GM06990 (cell line): ENCODE measurements around the gene BICC1.

Source experiments
- DNase-seq: peaks from one replicate; pipeline ENCODE4 v3.0.0-alpha.2; 2011; ENCODE audit not compliant: insufficient read length; ENCODE audit errors: extremely low read depth
- H3K27me3 ChIP-seq: replicated peaks from 2 replicates; pipeline ENCODE4 v1.6.0; 2011; ENCODE audit warnings: low read length; ENCODE audit not compliant: control insufficient read depth, insufficient read depth
- H3K36me3 ChIP-seq: 2 replicates; pipeline ENCODE4 v1.5.1; 2011; ENCODE audit warnings: low read length; ENCODE audit not compliant: control insufficient read depth, insufficient read depth
- H3K4me3 ChIP-seq: replicated peaks from 2 replicates; pipeline ENCODE4 v1.5.1; 2011; ENCODE audit warnings: low read depth, mild to moderate bottlenecking, control low read depth, low read length
- CTCF ChIP-seq: IDR thresholded peaks from 2 replicates; pipeline ENCODE4 v1.5.1; 2011; ENCODE audit warnings: low read length, control low read depth, mild to moderate bottlenecking, inconsistent platforms; ENCODE audit not compliant: insufficient read depth, poor library complexity, severe bottlenecking

Gene BICC1

GRCh38 chr10:58833771-58834561, 321.3 kb downstream of the BICC1 start:
- Histone ChIP-seq H3K4me3 (no peak overlapping the region), H3K27me3 (no peaks in the 10 kb centered on the region), H3K36me3 (no peaks in the 10 kb centered on the region)
- TF ChIP-seq CTCF: no peak
- no peak for DNase-seq

GRCh38 chr10:58836176-58836700, 323.6 kb downstream of the BICC1 start:
- Histone ChIP-seq H3K27me3 (no peaks in the 10 kb centered on the region; the same call in 1 of the 2 replicates), H3K4me3 (no peak overlapping the region), H3K36me3 (no peaks in the 10 kb centered on the region)
- DNase-seq: no peak
- no peak for TF ChIP-seq CTCF

- no peak for TF ChIP-seq CTCF
- Histone ChIP-seq H3K4me3 (no peak overlapping the region), H3K36me3 (no peaks in the 10 kb centered on the region), H3K27me3 (no peaks in the 10 kb centered on the region; the same call in 1 of the 2 replicates)
- no peak for DNase-seq
Measured at GRCh38 chr10:58836991-58837575, 324.4 kb downstream of the BICC1 start.

GRCh38 chr10:58837826-58838225, 325.2 kb downstream of the BICC1 start:
- Histone ChIP-seq H3K4me3 (no peak overlapping the region), H3K27me3 (no peaks in the 10 kb centered on the region; the same call in 1 of the 2 replicates), H3K36me3 (no peaks in the 10 kb centered on the region)
- no peak for TF ChIP-seq CTCF
- no peak for DNase-seq

- no peak for DNase-seq
- TF ChIP-seq CTCF: no peak
- Histone ChIP-seq H3K36me3 (no peaks in the 10 kb centered on the region), H3K4me3 (no peak overlapping the region), H3K27me3 (no peaks in the 10 kb centered on the region; the same call in 1 of the 2 replicates)
Measured at GRCh38 chr10:58838561-58839208, 326.0 kb downstream of the BICC1 start.
